Psoas muscle (tissue), 8 donors: Measurements from ENCODE around the gene PCCA. TPM values are rescaled to one million over a fixed set of nuclear protein-coding genes. Genes with fewer than 3 reads are reported as not detected.
"Not testable (repeated sequence)": the region's sequence is repeated elsewhere in the genome, so short reads cannot be mapped to it uniquely, and the experiment has no call there.

ENCODE experiments used
- ATAC-seq, 4 donors: fragments of 200-7000 bp; cut with Tn5 transposase; one replicate each; pipeline ENCODE4 v1.9.1; 2020; ENCODE audit warnings: moderate library complexity in 3 of 4, mild to moderate bottlenecking in 2 of 4
- DNase-seq, 2 donors: peaks; one replicate each; pipeline ENCODE4 v3.0.0-alpha.2; 2020
- H3K27ac ChIP-seq: fragments of 200-600 bp; one replicate; pipeline ENCODE4 v1.8.0; 2022
- H3K27me3 ChIP-seq, 3 donors: fragments of 200-600 bp in 1 of 3; one replicate each; pipeline versions ENCODE4 v1.6.1 to v1.8.0; 2013 to 2022; ENCODE audit warnings: low read length in 2 of 3, mild to moderate bottlenecking in 2 of 3, moderate library complexity in 1 of 3; ENCODE audit not compliant: insufficient read depth in 3 of 3
- H3K36me3 ChIP-seq, 2 donors: fragments of 200-600 bp in 1 of 2; one replicate each; pipeline versions ENCODE4 v1.6.1 to v1.8.0; 2013 to 2022; ENCODE audit warnings: low read depth in 1 of 2, mild to moderate bottlenecking in 1 of 2, moderate library complexity in 1 of 2; ENCODE audit not compliant: insufficient read depth in 1 of 2
- H3K4me1 ChIP-seq: fragments of 200-600 bp; one replicate; pipeline ENCODE4 v1.8.0; 2022
- H3K4me3 ChIP-seq: fragments of 200-600 bp; one replicate; pipeline ENCODE4 v1.8.0; 2022; ENCODE audit warnings: mild to moderate bottlenecking
- H3K9me3 ChIP-seq: fragments of 200-600 bp; one replicate; pipeline ENCODE4 v1.8.0; 2022
- WGBS, 3 donors: extraction: QIAGEN DNeasy Blood & Tissue Kit; methylation state at CpG; one replicate each; pipeline versions ENCODE4 v1.1.6 to v1.1.7; 2013; 5-methylcytosine and 5-hydroxymethylcytosine counted together
- intact Hi-C, 2 donors: fragments of 100-400 bp; cut with DNase I; formaldehyde crosslinking; loops; one replicate each; pipeline versions ENCODE4 v1.11.0 to v1.14.2; 2022
- polyA plus RNA-seq, 3 donors: library from polyadenylated mRNA; stranded (reverse); fragments of 200-250 nt; gene quantifications; one replicate each; pipeline ENCODE4 v1.2.3, GENCODE V29; 2013
- total RNA-seq, 4 donors: library from RNA; stranded (reverse); fragmentation: NEBNext Ultra II Directional in 2 of 4; extraction: Animal tissue kit (Norgen Biotek cat#: 25700) in 2 of 4; gene quantifications; one replicate each; pipeline versions ENCODE4 v1.2.1 to v1.2.4, GENCODE V29; 2021 to 2023
- TF ChIP-seq, protein P1 (sequence below): fragments of 200-600 bp; IDR thresholded peaks from one replicate; pipeline ENCODE4 v1.8.0; 2022; ENCODE audit warnings: antibody characterized with exemption
- donor health status: healthy with polysubstance abuse.
- donor health status: DM: no; HTN: no; CAD: no; lungs with moderate emphysema.
- donor health status: Bipolar disorder and iron deficiency.
- donor health status: healthy.
- donor health status: DM: yes; HTN: yes; CAD: no.
- donor health status: DM: no; HTN: no; CAD: no.
- donor health status: DM: no; HTN: no; CAD: no.
- donor health status: DM: yes; HTN: yes; CAD: no.

Gene PCCA
- total and polyA plus RNA-seq, 7 donors, result 6.2 to 23.9 (median 13.3) TPM

DNA sequence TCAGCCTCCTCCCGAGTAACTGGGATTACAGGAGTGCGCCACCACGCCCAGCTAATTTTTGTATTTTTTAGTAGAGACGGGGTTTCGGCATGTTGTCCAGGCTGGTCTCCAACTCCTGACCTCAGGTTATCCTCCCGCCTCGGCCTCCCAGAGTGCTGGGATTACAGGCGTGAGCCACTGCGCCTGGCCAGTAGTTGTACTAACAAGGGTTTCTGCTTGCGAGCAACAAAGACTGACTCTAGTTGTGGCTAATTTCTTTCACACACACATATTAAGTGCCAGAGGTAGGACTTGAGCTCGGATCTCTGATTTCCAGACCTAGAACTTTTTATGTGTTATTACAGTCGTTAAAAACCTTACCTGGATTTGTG, 635 bp upstream of the PCCA start:
- Histone ChIP-seq H3K4me1 (peaks cover 12% of the 10 kb centered on the region), H3K27me3 (no peaks in the 10 kb centered on the region), H3K27ac (peak overlapping the region; percentile 83), H3K4me3 (peak overlapping the region; percentile 90), H3K9me3 (no peaks in the 10 kb centered on the region), H3K36me3 (peaks cover 0 to 10% of the 10 kb centered on the region in 2 donors)
- TF ChIP-seq, protein P1, sequence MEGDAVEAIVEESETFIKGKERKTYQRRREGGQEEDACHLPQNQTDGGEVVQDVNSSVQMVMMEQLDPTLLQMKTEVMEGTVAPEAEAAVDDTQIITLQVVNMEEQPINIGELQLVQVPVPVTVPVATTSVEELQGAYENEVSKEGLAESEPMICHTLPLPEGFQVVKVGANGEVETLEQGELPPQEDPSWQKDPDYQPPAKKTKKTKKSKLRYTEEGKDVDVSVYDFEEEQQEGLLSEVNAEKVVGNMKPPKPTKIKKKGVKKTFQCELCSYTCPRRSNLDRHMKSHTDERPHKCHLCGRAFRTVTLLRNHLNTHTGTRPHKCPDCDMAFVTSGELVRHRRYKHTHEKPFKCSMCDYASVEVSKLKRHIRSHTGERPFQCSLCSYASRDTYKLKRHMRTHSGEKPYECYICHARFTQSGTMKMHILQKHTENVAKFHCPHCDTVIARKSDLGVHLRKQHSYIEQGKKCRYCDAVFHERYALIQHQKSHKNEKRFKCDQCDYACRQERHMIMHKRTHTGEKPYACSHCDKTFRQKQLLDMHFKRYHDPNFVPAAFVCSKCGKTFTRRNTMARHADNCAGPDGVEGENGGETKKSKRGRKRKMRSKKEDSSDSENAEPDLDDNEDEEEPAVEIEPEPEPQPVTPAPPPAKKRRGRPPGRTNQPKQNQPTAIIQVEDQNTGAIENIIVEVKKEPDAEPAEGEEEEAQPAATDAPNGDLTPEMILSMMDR, result no peak
- DNase-seq (no peak), ATAC-seq (peak in 1 of 4 donors; percentile 1)
- intact Hi-C loops, result no loop called here
- WGBS, 3 donors, result 32 to 52% (median 38%) methylated on average over 12 of the region's 12 CpGs

DNA sequence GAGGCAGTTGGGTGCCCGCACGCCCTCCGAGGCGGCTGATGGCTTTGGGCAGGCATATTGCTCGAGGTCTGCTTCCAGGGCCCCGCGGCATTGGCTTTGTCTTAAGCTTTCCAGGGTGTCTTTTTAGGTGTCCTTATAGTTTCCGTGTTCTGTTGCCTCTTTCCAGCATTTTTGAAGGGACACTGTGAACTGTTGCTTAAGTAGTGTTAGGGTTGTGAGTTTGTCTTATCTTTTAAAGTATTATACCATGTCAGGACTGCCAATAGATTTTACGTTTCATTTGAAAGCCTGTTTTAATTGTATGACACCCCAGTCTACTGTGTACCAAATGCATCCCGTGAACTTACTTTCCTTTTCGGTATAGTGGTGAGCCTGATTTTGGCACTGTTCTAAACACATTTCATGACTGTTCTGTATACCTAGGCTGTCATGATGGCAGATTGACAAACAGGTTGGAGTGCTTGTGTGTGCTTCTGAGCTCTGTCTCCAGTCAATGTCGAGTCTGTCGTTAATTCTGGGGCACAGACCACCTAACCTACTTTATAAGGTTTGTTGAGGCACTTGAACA, 656 bp downstream of the PCCA start:
- TF ChIP-seq, protein P1, result no peak

DNA sequence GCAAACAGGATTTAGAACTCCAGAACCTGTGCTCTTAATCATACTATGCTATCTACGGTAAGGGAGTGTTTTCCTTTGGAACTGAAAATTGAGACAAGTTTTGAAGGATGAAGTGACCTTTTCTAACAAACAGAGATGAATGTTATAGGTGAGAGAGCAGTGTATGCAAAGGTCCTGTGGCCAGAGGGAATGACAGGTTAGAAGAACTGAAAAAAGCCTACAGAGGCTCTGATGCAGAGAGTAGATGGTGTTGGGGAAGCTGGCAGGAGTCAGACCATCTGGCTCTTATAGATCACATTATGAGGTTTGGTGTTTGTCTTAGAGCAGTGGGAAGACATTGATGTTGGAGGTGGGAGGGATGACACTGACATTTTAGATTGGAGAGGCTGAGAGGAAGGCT, 2.0 kb downstream of the PCCA start:
- 91 to 98% (median 96%) methylated on average over 1 of the region's 1 CpG for WGBS, 3 donors
- H3K4me1 ChIP-seq, result peaks cover 12% of the 10 kb centered on the region
- H3K27ac ChIP-seq, result no peak overlapping the region
- peaks cover 0 to 9% of the 10 kb centered on the region in 2 donors for H3K36me3 ChIP-seq
- H3K9me3 ChIP-seq, result no peaks in the 10 kb centered on the region
- no peaks in the 10 kb centered on the region for H3K27me3 ChIP-seq
- ATAC-seq (no peak), DNase-seq (no peak)
- TF ChIP-seq, protein P1, result no peak
- H3K4me3 ChIP-seq, result no peak overlapping the region
- intact Hi-C loops, result no loop called here

More for the DNA sequence above, 656 bp downstream of the PCCA start:
- intact Hi-C loops, result no loop called here
- H3K4me1 ChIP-seq, result peaks cover 12% of the 10 kb centered on the region
- no peaks in the 10 kb centered on the region for H3K27me3 ChIP-seq
- H3K27ac ChIP-seq, result peak overlapping the region; percentile 83
- peaks cover 0 to 10% of the 10 kb centered on the region in 2 donors for H3K36me3 ChIP-seq
- DNase-seq (no peak), ATAC-seq (no peak)
- WGBS, 3 donors, result 0 to 1% (median 1%) methylated on average over 13 of the region's 13 CpGs
- peak overlapping the region; percentile 90 for H3K4me3 ChIP-seq
- H3K9me3 ChIP-seq, result no peaks in the 10 kb centered on the region

DNA sequence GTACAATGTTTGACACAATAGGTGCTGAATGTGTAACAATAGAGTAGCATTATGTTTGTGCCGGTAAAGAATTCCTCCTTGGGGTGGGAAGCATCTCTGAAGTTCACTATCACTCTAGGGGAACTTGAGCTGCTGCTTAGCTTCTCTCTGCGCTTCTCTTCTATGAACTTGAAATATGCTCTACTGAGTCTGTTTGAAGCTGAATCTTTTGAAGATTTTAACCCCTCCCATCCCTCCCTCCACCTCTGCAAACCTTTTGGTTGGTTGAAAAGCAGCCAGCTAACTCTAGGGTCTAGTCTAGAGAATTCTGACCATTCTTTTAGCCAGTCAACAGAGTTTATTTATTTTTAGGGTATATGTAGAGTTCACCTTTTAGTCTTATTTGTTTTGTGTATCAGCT, 2.5 kb downstream of the PCCA start:
- intact Hi-C loops, result no loop called here
- Histone ChIP-seq H3K27ac (no peak overlapping the region), H3K27me3 (no peaks in the 10 kb centered on the region), H3K4me1 (peaks cover 12% of the 10 kb centered on the region), H3K36me3 (peaks cover 0 to 3% of the 10 kb centered on the region in 2 donors), H3K4me3 (no peak overlapping the region), H3K9me3 (no peaks in the 10 kb centered on the region)
- 80 to 88% (median 86%) methylated on average over 2 of the region's 2 CpGs for WGBS, 3 donors
- DNase-seq (no peak), ATAC-seq (no peak)
- TF ChIP-seq, protein P1, result no peak

DNA sequence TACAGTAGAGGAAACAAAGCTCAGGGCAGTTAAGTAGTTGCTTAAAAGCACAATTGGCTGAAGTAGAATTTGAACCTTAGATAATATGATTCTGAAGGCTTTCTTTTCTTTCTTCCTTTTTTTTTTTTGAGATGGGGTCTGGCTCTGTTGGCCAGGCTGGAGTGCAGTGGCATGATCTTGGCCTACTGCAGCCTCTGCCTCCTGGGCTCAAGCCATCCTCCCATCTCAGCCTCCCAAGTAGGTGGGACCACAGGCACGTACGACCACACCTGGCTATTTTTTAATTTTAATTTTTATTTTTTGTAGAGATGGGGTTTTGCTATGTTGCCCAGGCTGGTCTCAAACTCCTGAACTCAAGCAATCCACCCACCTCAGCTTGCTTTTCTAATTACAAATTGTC, 3.4 kb downstream of the PCCA start:
- ATAC-seq, H3K4me3 ChIP-seq, H3K27ac ChIP-seq, H3K9me3 ChIP-seq, H3K36me3 ChIP-seq, H3K27me3 ChIP-seq, DNase-seq, intact Hi-C loops: not testable (repeated sequence)
- whole genome bisulfite sequencing, 3 donors, result 94 to 98% (median 95%) methylated on average over 2 of the region's 2 CpGs
- peaks cover 12% of the 10 kb centered on the region for H3K4me1 ChIP-seq
